Trophoblast cell (in vitro differentiated cells and primary cell): ENCODE data around the gene SPON1.
"Not testable (repeated sequence)": the region's sequence is repeated elsewhere in the genome, so short reads cannot be mapped to it uniquely, and the experiment has no call there.

Source experiments
- DNase-seq, 2 donors: peaks; one replicate each; pipeline ENCODE4 v3.0.0-alpha.2; 2016
- H2AFZ ChIP-seq: 2 replicates; pipeline ENCODE4 v1.6.1; 2013; ENCODE audit warnings: low read length, moderate library complexity, mild to moderate bottlenecking; ENCODE audit not compliant: insufficient read depth, poor library complexity
- H2AK5ac ChIP-seq: 2 replicates; pipeline ENCODE4 v1.6.1; 2013; ENCODE audit warnings: mild to moderate bottlenecking, low read length
- H2BK120ac ChIP-seq: 2 replicates; pipeline ENCODE4 v1.6.1; 2013; ENCODE audit warnings: low read length, mild to moderate bottlenecking, moderate library complexity; ENCODE audit not compliant: insufficient read depth, poor library complexity
- H2BK12ac ChIP-seq: 2 replicates; pipeline ENCODE4 v1.6.1; 2013; ENCODE audit warnings: mild to moderate bottlenecking, low read length, moderate library complexity
- H2BK5ac ChIP-seq: 2 replicates; pipeline ENCODE4 v1.6.1; 2013; ENCODE audit warnings: low read length, low read depth, moderate library complexity, mild to moderate bottlenecking; ENCODE audit not compliant: poor library complexity
- H3K14ac ChIP-seq: 2 replicates; pipeline ENCODE4 v1.6.1; 2013; ENCODE audit warnings: mild to moderate bottlenecking, low read length
- H3K18ac ChIP-seq: 2 replicates; pipeline ENCODE4 v1.6.1; 2013; ENCODE audit warnings: mild to moderate bottlenecking, low read length
- H3K23ac ChIP-seq: 2 replicates; pipeline ENCODE4 v1.6.1; 2013; ENCODE audit warnings: low read length
- H3K27ac ChIP-seq: 2 replicates; pipeline ENCODE4 v1.5.1; 2013; ENCODE audit warnings: low read depth, mild to moderate bottlenecking, inconsistent platforms, low read length, moderate library complexity
- H3K27me3 ChIP-seq: 2 replicates; pipeline ENCODE4 v1.6.1; 2013; ENCODE audit warnings: inconsistent platforms, mild to moderate bottlenecking, low read length, moderate library complexity; ENCODE audit not compliant: insufficient read depth
- H3K36me3 ChIP-seq, 2 experiments: 1 replicate in 1 of 2; 2 replicates in 1 of 2; pipeline ENCODE4 v1.6.1; 2013; ENCODE audit warnings: low read length in 2 of 2, mild to moderate bottlenecking in 2 of 2, moderate library complexity in 1 of 2; ENCODE audit not compliant: insufficient read depth in 2 of 2, control insufficient read depth in 1 of 2
- H3K4ac ChIP-seq: 2 replicates; pipeline ENCODE4 v1.6.1; 2013; ENCODE audit warnings: low read depth, mild to moderate bottlenecking, low read length, moderate library complexity
- H3K4me1 ChIP-seq, 2 experiments: 1 replicate in 1 of 2; 2 replicates in 1 of 2; pipeline ENCODE4 v1.6.1; 2013; ENCODE audit warnings: low read length in 2 of 2, mild to moderate bottlenecking in 2 of 2, moderate library complexity in 1 of 2; ENCODE audit not compliant: insufficient read depth in 2 of 2, control insufficient read depth in 1 of 2
- H3K4me2 ChIP-seq: 2 replicates; pipeline ENCODE4 v1.6.1; 2013; ENCODE audit warnings: inconsistent platforms, mild to moderate bottlenecking, low read length, moderate library complexity
- H3K4me3 ChIP-seq: 2 replicates; pipeline ENCODE4 v1.5.1; 2013; ENCODE audit warnings: mild to moderate bottlenecking, low read depth, low read length, inconsistent platforms
- H3K79me1 ChIP-seq: one replicate; pipeline ENCODE4 v1.6.1; 2013; ENCODE audit warnings: low read length
- H3K79me2 ChIP-seq: 2 replicates; pipeline ENCODE4 v1.6.1; 2013; ENCODE audit warnings: low read length, mild to moderate bottlenecking; ENCODE audit not compliant: control insufficient read depth, insufficient read depth, poor library complexity
- H3K9ac ChIP-seq: 2 replicates; pipeline ENCODE4 v1.6.1; 2013; ENCODE audit warnings: mild to moderate bottlenecking, low read length
- H3K9me3 ChIP-seq: 2 replicates; pipeline ENCODE4 v1.6.1; 2013; ENCODE audit warnings: low read depth, mild to moderate bottlenecking, control low read depth, inconsistent platforms, low read length; ENCODE audit not compliant: insufficient read depth
- H4K12ac ChIP-seq: 2 replicates; pipeline ENCODE4 v1.6.1; 2013; ENCODE audit warnings: low read depth, mild to moderate bottlenecking, low read length, moderate library complexity
- H4K8ac ChIP-seq: 2 replicates; pipeline ENCODE4 v1.6.1; 2013; ENCODE audit warnings: low read depth, mild to moderate bottlenecking, low read length, moderate library complexity
- H4K91ac ChIP-seq: one replicate; pipeline ENCODE4 v1.6.1; 2013; ENCODE audit warnings: low read depth, mild to moderate bottlenecking, low read length, moderate library complexity
- WGBS: extraction: QIAGEN DNeasy Blood & Tissue Kit; methylation state at CpG from one replicate; pipeline ENCODE4 v1.1.7; 2013; ENCODE audit warnings: missing lambda C conversion rate; ENCODE audit not compliant: insufficient read length, insufficient coverage; ENCODE audit errors: extremely low coverage; 5-methylcytosine and 5-hydroxymethylcytosine counted together

The SPON1 gene

GRCh38 chr11:14252501-14252900 lies 290.0 kb downstream of the SPON1 start:
- not testable (repeated sequence) for H2BK12ac ChIP-seq, H3K4ac ChIP-seq, H4K91ac ChIP-seq, H2AK5ac ChIP-seq, H3K79me2 ChIP-seq, H3K9ac ChIP-seq, H3K18ac ChIP-seq, H3K36me3 ChIP-seq, H3K4me2 ChIP-seq, H3K27me3 ChIP-seq, H2BK5ac ChIP-seq, H4K8ac ChIP-seq, H4K12ac ChIP-seq, H3K4me1 ChIP-seq, H3K14ac ChIP-seq, H3K9me3 ChIP-seq, H3K79me1 ChIP-seq, H3K4me3 ChIP-seq, H2BK120ac ChIP-seq, H2AFZ ChIP-seq, H3K23ac ChIP-seq, H3K27ac ChIP-seq
- no CpG with 5 or more reads among the region's 12 CpGs for WGBS
- peak; percentile 26 to 40 for DNase-seq

DNA sequence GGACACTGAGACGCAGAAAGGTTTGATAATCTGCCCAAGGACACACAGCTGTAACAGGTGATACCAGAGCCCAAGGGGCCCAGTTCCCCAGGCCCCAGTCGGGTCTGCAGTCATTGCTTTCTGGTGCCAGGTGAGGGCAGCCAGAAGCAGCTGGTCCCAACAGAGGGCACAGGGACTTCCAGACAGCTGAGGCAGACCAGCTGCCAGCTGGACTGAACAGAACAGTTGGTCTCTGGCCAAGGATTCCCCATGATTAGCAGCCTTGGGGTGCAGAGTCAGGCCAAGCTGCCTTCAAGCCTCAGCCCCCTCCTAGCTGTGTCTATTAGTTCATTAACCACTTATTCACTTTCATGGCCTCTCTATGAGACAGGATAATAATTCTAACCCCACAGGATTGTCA lies 290.9 kb downstream of the SPON1 start:
- Histone ChIP-seq H3K18ac (no peak overlapping the region), H3K14ac (no peak overlapping the region), H2BK12ac (no peak overlapping the region), H2AFZ (no peak overlapping the region), H3K27ac (no peak overlapping the region), H3K9ac (no peak overlapping the region), H3K27me3 (no peaks in the 10 kb centered on the region), H2BK5ac (no peak overlapping the region), H3K4ac (no peak overlapping the region), H3K79me2 (no peaks in the 10 kb centered on the region), H4K12ac (no peak overlapping the region), H3K9me3 (peaks cover 2% of the 10 kb centered on the region), H3K4me1 (peaks cover 10 to 15% of the 10 kb centered on the region in 2 experiments), H4K8ac (no peak overlapping the region), H3K23ac (no peak overlapping the region), H3K79me1 (no peaks in the 10 kb centered on the region), H2BK120ac (no peak overlapping the region), H3K4me3 (no peak overlapping the region), H4K91ac (no peak overlapping the region), H2AK5ac (no peak overlapping the region), H3K4me2 (no peak overlapping the region), H3K36me3 (no peaks in the 10 kb centered on the region)
- WGBS = no CpG with 5 or more reads among the region's 2 CpGs
- no peak for DNase-seq

DNA sequence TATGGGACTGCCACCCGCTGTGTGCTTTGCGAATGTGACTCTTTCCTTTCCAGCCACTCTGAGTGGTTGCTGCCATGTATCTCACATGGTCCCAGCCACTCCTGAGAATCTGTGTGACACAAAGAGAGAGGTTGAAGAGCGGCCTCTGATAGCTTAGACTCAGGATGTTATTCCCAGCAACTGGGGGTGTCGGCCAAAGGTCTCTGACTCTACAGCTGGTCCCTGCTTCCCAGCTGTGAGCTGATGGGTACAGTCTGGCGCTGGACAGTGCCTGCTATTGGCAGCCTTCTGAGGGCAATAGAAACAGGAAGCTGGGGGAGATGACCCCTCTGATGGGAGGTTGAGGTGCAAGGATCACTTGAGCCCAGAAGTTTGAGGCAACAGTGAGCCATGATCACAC lies 291.3 kb downstream of the SPON1 start:
- H4K91ac ChIP-seq = peak overlapping the region; percentile 5
- no peak for DNase-seq

GRCh38 chr11:14254533-14255237 lies 292.2 kb downstream of the SPON1 start:
- no peak overlapping the region for H3K14ac ChIP-seq
- no peak overlapping the region for H3K4ac ChIP-seq
- peak overlapping the region; percentile 7 for H3K4me2 ChIP-seq
- no peak overlapping the region for H2AK5ac ChIP-seq
- H3K9me3 ChIP-seq = peaks cover 2% of the 10 kb centered on the region
- no peak overlapping the region for H3K23ac ChIP-seq
- H3K4me1 ChIP-seq = peaks cover 15 to 22% of the 10 kb centered on the region in 2 experiments
- DNase-seq = peak; percentile 90 to 93
- H2BK12ac ChIP-seq = no peak overlapping the region
- H4K8ac ChIP-seq = no peak overlapping the region
- WGBS = no CpG with 5 or more reads among the region's 13 CpGs
- H4K12ac ChIP-seq = no peak overlapping the region
- no peaks in the 10 kb centered on the region for H3K36me3 ChIP-seq
- H3K79me1 ChIP-seq = no peaks in the 10 kb centered on the region
- no peaks in the 10 kb centered on the region for H3K79me2 ChIP-seq
- no peak overlapping the region for H2AFZ ChIP-seq
- H3K27me3 ChIP-seq = no peaks in the 10 kb centered on the region
- H2BK5ac ChIP-seq = no peak overlapping the region
- H3K27ac ChIP-seq = peak overlapping the region; percentile 31
- H3K4me3 ChIP-seq = no peak overlapping the region
- peak overlapping the region; percentile 42 for H3K18ac ChIP-seq
- no peak overlapping the region for H2BK120ac ChIP-seq
- H3K9ac ChIP-seq = no peak overlapping the region
- H4K91ac ChIP-seq = no peak overlapping the region

More for the DNA sequence above, 291.3 kb downstream of the SPON1 start:
- no peak overlapping the region for H3K4ac ChIP-seq
- H3K79me1 ChIP-seq = no peaks in the 10 kb centered on the region
- no peak overlapping the region for H3K23ac ChIP-seq
- no peak overlapping the region for H3K14ac ChIP-seq
- no peak overlapping the region for H3K4me3 ChIP-seq
- no peak overlapping the region for H2AFZ ChIP-seq
- no peak overlapping the region for H2BK120ac ChIP-seq
- H3K4me1 ChIP-seq = peaks cover 10 to 17% of the 10 kb centered on the region in 2 experiments
- H3K27ac ChIP-seq = no peak overlapping the region
- no peak overlapping the region for H2BK5ac ChIP-seq
- no peak overlapping the region for H3K18ac ChIP-seq
- no peak overlapping the region for H2AK5ac ChIP-seq
- H3K27me3 ChIP-seq = no peaks in the 10 kb centered on the region
- no peak overlapping the region for H3K9ac ChIP-seq
- peaks cover 2% of the 10 kb centered on the region for H3K9me3 ChIP-seq
- no peak overlapping the region for H4K12ac ChIP-seq
- H4K8ac ChIP-seq = no peak overlapping the region
- H3K36me3 ChIP-seq = no peaks in the 10 kb centered on the region
- whole genome bisulfite sequencing = no CpG with 5 or more reads among the region's 5 CpGs
- no peak overlapping the region for H3K4me2 ChIP-seq
- H2BK12ac ChIP-seq = no peak overlapping the region
- no peaks in the 10 kb centered on the region for H3K79me2 ChIP-seq
